HUES48 (cell line): Measurements from ENCODE around the gene ENSA.

Experiments
- H3K27ac ChIP-seq: one replicate; pipeline ENCODE4 v1.7.0; 2013; ENCODE audit warnings: low read depth, low read length, inconsistent platforms
- H3K27me3 ChIP-seq: 2 replicates; pipeline ENCODE4 v1.6.1; 2013; ENCODE audit warnings: mild to moderate bottlenecking, low read length; ENCODE audit not compliant: control insufficient read depth, insufficient read depth
- H3K36me3 ChIP-seq: 2 replicates; pipeline ENCODE4 v1.6.1; 2013; ENCODE audit warnings: low read length; ENCODE audit not compliant: control insufficient read depth, insufficient read depth
- H3K4me1 ChIP-seq: 2 replicates; pipeline ENCODE4 v1.6.1; 2013; ENCODE audit warnings: mild to moderate bottlenecking, low read length; ENCODE audit not compliant: control insufficient read depth, insufficient read depth
- H3K4me3 ChIP-seq: 2 replicates; pipeline ENCODE4 v1.5.1; 2013; ENCODE audit warnings: mild to moderate bottlenecking, low read depth, low read length
- H3K9ac ChIP-seq: 2 replicates; pipeline ENCODE4 v1.6.1; 2013; ENCODE audit warnings: mild to moderate bottlenecking, low read depth, low read length, moderate library complexity
- H3K9me3 ChIP-seq: 2 replicates; pipeline ENCODE4 v1.6.1; 2013; ENCODE audit warnings: low read length; ENCODE audit not compliant: control insufficient read depth, insufficient read depth

ENSA gene

DNA sequence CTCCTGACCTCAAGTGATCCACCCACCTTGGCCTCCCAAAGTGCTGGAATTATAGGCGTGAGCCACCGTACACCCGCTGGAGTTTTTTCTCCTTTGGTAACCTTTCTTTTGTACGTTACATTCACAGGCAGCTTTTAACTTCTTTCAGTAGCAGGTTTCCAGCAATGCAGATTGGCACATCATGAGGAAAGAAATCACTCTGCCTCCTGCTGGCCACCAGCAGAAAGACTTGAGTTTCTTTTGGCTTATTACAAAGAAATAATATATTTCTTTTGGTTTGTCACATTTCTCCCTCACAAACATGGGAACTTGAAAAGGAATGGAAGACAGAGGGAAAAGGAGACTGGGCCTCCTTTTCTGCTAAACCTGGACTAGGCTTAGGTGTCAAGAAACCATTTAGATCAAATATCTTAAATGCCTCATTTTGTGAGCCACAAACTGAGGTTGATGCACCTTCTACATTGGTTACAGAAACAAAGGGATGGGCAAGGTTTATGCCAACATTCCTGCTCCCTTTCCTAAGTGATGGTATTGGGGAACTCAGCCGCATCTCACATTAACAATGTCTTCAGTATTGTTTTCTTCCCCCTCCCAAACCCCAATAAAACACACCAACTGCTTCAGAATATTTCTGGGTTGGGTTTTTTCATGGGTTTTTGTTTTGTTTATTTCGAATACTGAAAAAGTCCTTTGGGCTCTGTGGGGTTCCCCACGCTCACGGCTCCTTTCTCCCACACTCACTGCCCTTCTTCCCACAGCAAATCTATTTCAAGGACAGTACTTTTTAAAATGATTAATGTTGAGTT, 7.7 kb downstream of the ENSA start:
- H3K27ac ChIP-seq: peak overlapping the region; percentile 39
- H3K4me1 ChIP-seq: peaks cover 13% of the 10 kb centered on the region; the same call in 1 of the 2 replicates
- no peak overlapping the region for H3K9ac ChIP-seq
- H3K4me3 ChIP-seq: no peak overlapping the region
- H3K9me3 ChIP-seq: no peaks in the 10 kb centered on the region
- H3K27me3 ChIP-seq: no peaks in the 10 kb centered on the region
- H3K36me3 ChIP-seq: peaks cover 89% of the 10 kb centered on the region

GRCh38 chr1:150620919-150621318, 8.5 kb downstream of the ENSA start:
- no peak overlapping the region for H3K9ac ChIP-seq

DNA sequence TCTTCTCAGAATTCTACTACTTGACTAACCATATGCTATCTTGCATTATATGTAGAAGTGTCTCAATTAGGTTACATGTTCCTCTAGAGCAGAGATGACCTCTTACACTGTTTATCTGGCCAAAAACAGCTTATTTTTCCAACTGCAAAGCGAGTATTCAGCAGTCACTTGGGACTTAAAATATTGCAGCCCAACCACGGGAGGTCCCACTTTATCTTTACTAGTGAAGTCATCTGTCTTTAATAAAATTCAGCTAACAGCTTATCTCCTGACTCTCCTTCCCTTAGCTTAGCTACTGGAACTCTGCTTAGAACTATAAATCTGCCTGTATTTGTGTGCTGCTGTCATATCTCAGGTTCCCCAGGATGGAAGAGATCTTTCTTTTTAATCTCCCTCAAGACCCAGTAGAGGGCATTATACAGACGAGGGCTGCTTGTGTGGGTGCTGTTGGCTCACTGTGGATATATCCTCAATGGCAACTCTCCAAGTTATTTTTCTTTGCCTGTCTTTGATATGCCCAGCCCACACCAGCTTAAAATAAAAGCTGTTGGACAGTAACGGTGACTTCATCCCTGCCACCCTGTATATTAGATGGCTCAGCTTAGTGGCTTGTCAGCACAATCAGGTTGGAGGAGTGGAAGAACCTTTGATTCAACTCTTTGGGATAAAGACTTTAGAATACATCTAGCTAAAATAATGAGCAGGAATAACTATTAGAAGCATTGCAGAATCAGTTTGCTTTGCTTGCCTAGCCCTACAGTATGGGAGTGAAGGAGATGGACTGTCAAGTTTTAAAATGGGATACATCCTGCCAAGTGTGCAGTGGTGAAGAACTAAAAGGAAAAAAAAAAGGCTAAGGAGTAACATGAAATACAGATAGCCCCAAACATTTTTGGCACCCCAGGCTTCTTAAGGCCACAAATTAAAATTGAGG, 9.6 kb downstream of the ENSA start:
- Histone ChIP-seq H3K4me3 (no peak overlapping the region), H3K4me1 (peaks cover 13% of the 10 kb centered on the region; the same call in 1 of the 2 replicates), H3K36me3 (peaks cover 86% of the 10 kb centered on the region), H3K27ac (no peak overlapping the region), H3K27me3 (no peaks in the 10 kb centered on the region), H3K9ac (no peak overlapping the region), H3K9me3 (no peaks in the 10 kb centered on the region)

More at GRCh38 chr1:150620919-150621318, 8.5 kb downstream of the ENSA start:
- H3K9me3 ChIP-seq: no peaks in the 10 kb centered on the region
- peaks cover 88% of the 10 kb centered on the region for H3K36me3 ChIP-seq
- H3K27me3 ChIP-seq: no peaks in the 10 kb centered on the region
- H3K4me3 ChIP-seq: no peak overlapping the region
- H3K27ac ChIP-seq: no peak overlapping the region
- H3K4me1 ChIP-seq: peaks cover 13% of the 10 kb centered on the region; the same call in 1 of the 2 replicates

GRCh38 chr1:150615346-150616201, 13.8 kb downstream of the ENSA start:
- Histone ChIP-seq H3K27me3 (no peaks in the 10 kb centered on the region), H3K27ac (peak overlapping the region; percentile 21), H3K9me3 (no peaks in the 10 kb centered on the region), H3K36me3 (peaks cover 58% of the 10 kb centered on the region), H3K4me3 (no peak overlapping the region), H3K9ac (no peak overlapping the region), H3K4me1 (no peaks in the 10 kb centered on the region)

DNA sequence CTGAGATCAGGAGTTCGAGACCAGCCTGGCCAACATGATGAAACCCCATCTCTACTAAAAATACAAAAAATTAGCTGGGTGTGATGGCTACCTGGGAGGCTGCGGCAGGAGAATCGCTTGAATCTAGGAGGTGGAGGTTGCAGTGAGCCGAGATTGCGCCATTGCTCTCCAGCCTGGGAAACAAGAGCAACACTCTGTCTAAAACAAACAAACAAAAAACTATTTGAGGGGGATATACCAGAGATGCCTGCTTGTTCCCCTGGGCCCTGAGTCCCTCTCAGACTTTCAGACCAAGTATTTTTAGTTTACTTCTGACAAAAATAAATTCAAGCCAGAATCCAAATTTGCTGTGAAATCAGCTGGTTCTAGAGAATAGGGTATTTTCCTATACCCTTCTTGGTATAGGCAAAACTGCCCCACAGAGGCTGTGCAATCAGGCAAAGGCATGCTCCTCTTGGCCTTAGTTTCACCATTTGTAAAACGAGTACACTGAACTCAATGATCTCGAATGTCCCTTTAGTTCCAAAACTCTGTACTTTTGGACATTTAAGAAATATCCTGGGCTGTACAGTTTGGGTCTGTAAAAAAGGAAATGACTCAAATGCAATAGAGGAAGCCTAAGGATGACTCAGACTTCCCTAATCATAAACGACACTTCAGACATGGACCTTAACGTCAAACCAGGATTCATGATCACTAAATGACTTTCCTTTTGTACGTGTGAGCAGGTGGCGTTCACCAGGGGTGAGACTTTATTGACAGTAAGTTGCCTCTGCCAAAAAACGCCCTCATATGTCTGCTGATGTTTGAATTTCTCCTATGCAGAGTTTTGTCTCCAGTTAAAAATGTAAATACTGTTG, 16.1 kb downstream of the ENSA start:
- Histone ChIP-seq H3K4me3 (no peak overlapping the region), H3K36me3 (peaks cover 38% of the 10 kb centered on the region), H3K9ac (no peak overlapping the region)

DNA sequence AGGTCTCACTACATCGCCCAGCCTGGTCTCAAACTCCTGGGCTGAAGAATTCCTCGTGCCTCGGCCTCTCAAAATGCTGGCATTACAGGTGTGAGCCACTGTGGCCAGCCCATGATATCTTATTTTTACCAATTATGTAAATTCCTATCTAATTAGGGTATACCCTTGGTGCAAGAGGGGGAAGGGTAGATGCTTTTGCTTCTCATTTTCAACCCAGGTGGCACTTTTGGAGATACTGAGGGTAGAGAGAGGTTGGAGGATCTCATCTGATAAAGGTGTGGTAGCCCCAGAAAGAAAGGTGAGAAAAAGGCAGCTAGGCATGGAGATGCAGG, 17.4 kb downstream of the ENSA start:
- Histone ChIP-seq H3K27me3 (no peaks in the 10 kb centered on the region), H3K4me3 (no peak overlapping the region), H3K36me3 (peaks cover 31% of the 10 kb centered on the region), H3K4me1 (peaks cover 7% of the 10 kb centered on the region), H3K9ac (no peak overlapping the region), H3K9me3 (no peaks in the 10 kb centered on the region), H3K27ac (peak overlapping the region; percentile 74)

More for the DNA sequence above, 16.1 kb downstream of the ENSA start:
- H3K9me3 ChIP-seq: no peaks in the 10 kb centered on the region
- no peaks in the 10 kb centered on the region for H3K27me3 ChIP-seq
- H3K4me1 ChIP-seq: peaks cover 7% of the 10 kb centered on the region
- H3K27ac ChIP-seq: peak overlapping the region; percentile 46

GRCh38 chr1:150610576-150610975, 18.8 kb downstream of the ENSA start:
- no peaks in the 10 kb centered on the region for H3K27me3 ChIP-seq
- H3K9me3 ChIP-seq: no peaks in the 10 kb centered on the region
- H3K9ac ChIP-seq: no peak overlapping the region
- no peak overlapping the region for H3K4me3 ChIP-seq
- peaks cover 7% of the 10 kb centered on the region for H3K4me1 ChIP-seq
- H3K27ac ChIP-seq: no peak overlapping the region
- H3K36me3 ChIP-seq: peaks cover 19% of the 10 kb centered on the region

DNA sequence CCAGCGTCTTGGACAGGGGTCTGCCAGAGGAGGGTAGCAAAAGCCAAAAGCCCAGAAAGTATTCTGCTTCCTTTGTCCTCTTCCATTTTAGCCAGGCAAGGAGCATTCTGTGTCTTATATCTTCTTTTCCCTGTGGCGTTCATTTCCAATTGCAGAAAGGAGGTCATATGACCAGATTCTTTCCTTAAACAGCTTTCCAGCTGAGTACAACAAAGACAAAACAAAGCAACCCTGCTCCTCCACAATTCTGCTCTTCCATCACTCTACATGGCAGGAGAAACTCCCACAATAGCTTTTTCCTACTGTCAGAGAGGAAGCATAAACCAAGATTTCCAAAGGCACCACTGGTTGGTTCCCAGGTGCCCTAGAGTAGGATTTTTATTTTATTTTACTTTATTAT, 19.7 kb downstream of the ENSA start:
- no peaks in the 10 kb centered on the region for H3K9me3 ChIP-seq
- peaks cover 10% of the 10 kb centered on the region for H3K4me1 ChIP-seq
- no peak overlapping the region for H3K4me3 ChIP-seq
- no peaks in the 10 kb centered on the region for H3K27me3 ChIP-seq
- H3K36me3 ChIP-seq: peaks cover 13% of the 10 kb centered on the region
- H3K27ac ChIP-seq: peak overlapping the region; percentile 81
- no peak overlapping the region for H3K9ac ChIP-seq

DNA sequence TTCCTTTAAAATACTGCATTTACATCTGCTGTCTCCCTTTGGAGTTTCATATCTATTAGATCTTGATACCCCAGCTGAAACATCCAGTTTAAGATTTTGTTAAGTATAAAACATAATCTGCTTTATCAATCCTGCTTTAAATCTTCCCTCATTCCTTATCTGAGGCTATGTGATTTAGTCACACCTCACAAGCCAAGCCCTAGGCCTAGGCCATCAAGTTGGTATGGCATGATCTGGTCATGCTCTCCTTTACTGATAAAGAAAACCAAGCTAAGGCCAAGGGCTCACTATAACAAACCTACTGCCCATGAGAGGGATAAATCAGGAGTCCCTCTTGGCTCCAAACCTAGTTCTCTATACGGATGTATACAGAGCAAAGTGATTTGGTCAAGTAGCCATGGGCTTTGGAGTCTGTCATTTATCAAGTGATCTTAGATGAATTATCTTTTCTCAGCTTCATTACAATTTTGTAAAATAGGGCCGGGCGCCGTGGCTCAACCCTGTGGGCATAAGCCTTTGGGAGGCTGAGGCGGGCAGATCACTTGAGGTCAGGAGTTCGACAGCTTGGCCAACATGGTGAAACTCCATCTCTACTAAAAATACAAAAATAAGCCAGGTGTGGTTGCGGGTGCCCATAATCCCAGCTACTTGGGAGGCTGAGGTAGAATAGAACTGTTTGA, 22.8 kb downstream of the ENSA start:
- H3K36me3 ChIP-seq: peaks cover 5% of the 10 kb centered on the region; the same call in 1 of the 2 replicates
- no peak overlapping the region for H3K9ac ChIP-seq
- H3K4me1 ChIP-seq: peaks cover 24% of the 10 kb centered on the region
- H3K9me3 ChIP-seq: no peaks in the 10 kb centered on the region
- no peaks in the 10 kb centered on the region for H3K27me3 ChIP-seq
- no peak overlapping the region for H3K4me3 ChIP-seq
- no peak overlapping the region for H3K27ac ChIP-seq
